Prostate gland (tissue), 2 donors: ENCODE results near the gene NUP160. TPM values are rescaled to one million over a fixed set of nuclear protein-coding genes. Genes with fewer than 3 reads are reported as not detected.
"Not testable (repeated sequence)": the region's sequence is repeated elsewhere in the genome, so short reads cannot be mapped to it uniquely, and the experiment has no call there.

Source experiments
- DNase-seq: peaks from one replicate; pipeline ENCODE4 v3.0.0-alpha.2; 2019; ENCODE audit warnings: low spot score
- H3K27ac ChIP-seq, 2 donors: fragments of 200-600 bp; sonication (generic); 2 replicates each; pipeline ENCODE4 v1.5.1; 2017 to 2019
- H3K27me3 ChIP-seq: fragments of 200-600 bp; sonication (generic); replicated peaks from 2 replicates; pipeline ENCODE4 v1.5.1; 2019; ENCODE audit not compliant: insufficient read depth
- H3K36me3 ChIP-seq, 2 donors: fragments of 200-600 bp; sonication (generic); 1 replicate in 1 of 2; 2 replicates in 1 of 2; pipeline versions ENCODE4 v1.5.1 to v1.8.1; 2017 to 2019
- H3K4me1 ChIP-seq: fragments of 200-600 bp; sonication (generic); replicated peaks from 2 replicates; pipeline ENCODE4 v1.5.1; 2019
- H3K4me3 ChIP-seq, 2 donors: fragments of 200-600 bp; sonication (generic); 2 replicates each; pipeline ENCODE4 v1.5.1; 2017 to 2019
- H3K9me3 ChIP-seq: fragments of 200-600 bp; sonication (generic); 2 replicates; pipeline ENCODE4 v1.5.1; 2017
- CTCF ChIP-seq, 4 experiments: fragments of 200-600 bp in 2 of 4; fragments of 450-650 bp in 2 of 4; sonication (generic) in 2 of 4; IDR thresholded peaks; 1 replicate in 3 of 4; 2 replicates in 1 of 4; pipeline ENCODE4 v1.5.1; 2016 to 2019; ENCODE audit warnings: antibody characterized with exemption in 4 of 4, mild to moderate bottlenecking in 2 of 4, moderate library complexity in 2 of 4
- POLR2A ChIP-seq: fragments of 450-650 bp; IDR thresholded peaks from one replicate; pipeline ENCODE4 v1.6.1; 2016; ENCODE audit warnings: antibody characterized with exemption, mild to moderate bottlenecking
- POLR2AphosphoS5 ChIP-seq: sonication (generic); formaldehyde crosslinking; IDR thresholded peaks from one replicate; pipeline ENCODE4 v1.6.1; 2017; ENCODE audit warnings: antibody characterized with exemption
- WGBS: methylation state at CpG from one replicate; pipeline ENCODE4 v1.1.5; 2018; 5-methylcytosine and 5-hydroxymethylcytosine counted together
- intact Hi-C: fragments of 100-400 bp; cut with DNase I; formaldehyde crosslinking; loops from one replicate; pipeline ENCODE4 v1.14.2; 2022
- total RNA-seq, 2 donors: library from RNA; depleted of rRNA; stranded (reverse); fragments of >200 nt; gene quantifications; one replicate each; pipeline ENCODE4 v1.1.0, GENCODE V29; 2016

Gene NUP160
- total RNA-seq, 2 donors from 2014 or later, result 17.9 to 43.2 TPM

GRCh38 chr11:47775240-47775869 lies 72.8 kb downstream of the NUP160 start:
- no peak overlapping the region for H3K4me3 ChIP-seq
- no peaks in the 10 kb centered on the region for H3K4me1 ChIP-seq
- DNase-seq, result no peak
- no peak overlapping the region for H3K27ac ChIP-seq
- H3K36me3 ChIP-seq, result peaks cover 0 to 3% of the 10 kb centered on the region in 2 donors
- no peaks in the 10 kb centered on the region for H3K9me3 ChIP-seq
- WGBS, result 88% methylated on average over 8 of the region's 8 CpGs
- H3K27me3 ChIP-seq, result no peaks in the 10 kb centered on the region
- intact Hi-C loops, result no loop called here
- TF ChIP-seq POLR2AphosphoS5 (no peak), CTCF (IDR thresholded peaks at IDR 0.05) (no peak), POLR2A (no peak)

- H3K4me1 ChIP-seq, result no peaks in the 10 kb centered on the region
- H3K27me3 ChIP-seq, result no peaks in the 10 kb centered on the region
- intact Hi-C loops, result no loop called here
- DNase-seq, result no peak
- H3K4me3 ChIP-seq, result no peak overlapping the region
- H3K9me3 ChIP-seq, result no peaks in the 10 kb centered on the region
- TF ChIP-seq POLR2A, result no peak
- no peak for TF ChIP-seq POLR2AphosphoS5
- TF ChIP-seq CTCF (IDR thresholded peaks at IDR 0.05), result no peak
- 98% methylated on average over 3 of the region's 3 CpGs for WGBS
- peaks cover 0 to 2% of the 10 kb centered on the region in 2 donors for H3K36me3 ChIP-seq
- no peak overlapping the region for H3K27ac ChIP-seq
Measured at GRCh38 chr11:47773882-47774281, 74.3 kb downstream of the NUP160 start.

GRCh38 chr11:47769556-47769955 lies 78.6 kb downstream of the NUP160 start:
- H3K4me3 ChIP-seq, H3K9me3 ChIP-seq, H3K4me1 ChIP-seq, H3K27me3 ChIP-seq, H3K27ac ChIP-seq, intact Hi-C loops, H3K36me3 ChIP-seq, DNase-seq: not testable (repeated sequence)
- WGBS, result 81% methylated on average over 14 of the region's 14 CpGs

- H3K4me1 ChIP-seq, result no peaks in the 10 kb centered on the region
- no peaks in the 10 kb centered on the region for H3K9me3 ChIP-seq
- peak overlapping the region; percentile 32 to 82 for H3K4me3 ChIP-seq
- no peaks in the 10 kb centered on the region for H3K36me3 ChIP-seq
- WGBS, result 3% methylated on average over 12 of the region's 12 CpGs
- TF ChIP-seq POLR2A (peak; percentile 76), CTCF (IDR thresholded peaks at IDR 0.05) (no peak), POLR2AphosphoS5 (peak; percentile 88)
- DNase-seq, result peak; percentile 51
- intact Hi-C loops, result no loop called here
- H3K27ac ChIP-seq, result peak overlapping the region; percentile 97 to 99
- H3K27me3 ChIP-seq, result no peaks in the 10 kb centered on the region
Measured at GRCh38 chr11:47768101-47768612, 80.0 kb downstream of the NUP160 start.

- TF ChIP-seq POLR2A (peak; percentile 42), CTCF (IDR thresholded peaks at IDR 0.05) (no peak), POLR2AphosphoS5 (no peak)
- WGBS, result under 1% methylated on average over 51 of the region's 65 CpGs
- intact Hi-C loops, result loop anchor here (2.0 kb wide), 1 partner anchor 82 kb away; the partner anchor contains the start of gene NUP160
- Histone ChIP-seq H3K4me3 (peak overlapping the region; percentile 82 to 89), H3K9me3 (no peaks in the 10 kb centered on the region), H3K27ac (peak overlapping the region; percentile 99), H3K36me3 (peaks cover 0 to 7% of the 10 kb centered on the region in 2 donors), H3K27me3 (no peaks in the 10 kb centered on the region), H3K4me1 (no peaks in the 10 kb centered on the region)
- peak; percentile 67 for DNase-seq
Measured at GRCh38 chr11:47766509-47767227, 81.5 kb downstream of the NUP160 start.
